Measurements from ENCODE around the gene ALK.

DNA sequence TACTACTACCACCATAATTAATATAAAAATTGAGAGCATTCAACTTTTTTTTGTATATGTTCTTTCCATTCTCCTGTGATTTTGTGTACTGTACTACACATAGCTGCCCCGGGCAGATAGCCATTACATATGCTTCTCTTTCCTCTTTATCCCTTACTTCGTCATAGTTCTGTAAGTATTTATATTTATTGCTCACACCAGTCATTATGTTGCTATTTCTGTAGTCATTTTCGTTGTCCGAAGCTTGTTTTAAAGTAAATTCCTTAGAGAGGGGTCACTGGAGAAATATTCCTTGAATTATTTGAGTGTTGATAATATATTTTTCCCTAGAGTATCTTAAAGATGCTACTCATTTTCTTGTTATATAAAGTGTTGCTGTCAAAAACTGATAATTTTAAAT is 662.2 kb downstream of the ALK start:
- TF ChIP-seq CTCF (IDR thresholded peaks at IDR 0.05) (no peak), POLR2A (IDR thresholded peaks at IDR 0.05) (no peak)

Measured in thyroid gland (tissue), 4 donors.